Activated CD4-positive, alpha-beta T cell treated with anti-CD3 and anti-CD28 coated beads for 48 hours (primary cell): ENCODE data around the gene WDR43.

Source experiments
- DNase-seq: peaks from one replicate; pipeline ENCODE4 v3.0.0-alpha.2; 2020

WDR43 gene

GRCh38 chr2:28909655-28910353 lies 15.3 kb downstream of the WDR43 start:
- no peak for DNase-seq

DNA sequence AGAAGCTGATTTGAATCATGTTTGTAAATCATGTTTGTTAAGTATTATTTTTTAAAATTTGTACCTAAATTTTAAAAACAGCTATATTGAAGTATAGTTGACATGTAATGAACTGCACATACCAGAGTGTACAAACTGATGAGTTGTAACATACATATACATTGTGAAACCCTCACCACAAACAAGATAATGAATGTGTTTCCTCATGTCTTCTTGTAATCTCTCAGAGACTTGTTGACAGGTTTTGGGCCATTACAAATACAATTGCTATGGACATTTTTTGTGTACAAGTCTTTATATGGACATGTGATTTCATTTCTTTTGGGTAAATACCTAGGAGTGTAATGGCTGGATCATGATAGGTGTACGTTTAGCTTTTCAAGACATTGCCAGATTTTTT lies 21.5 kb downstream of the WDR43 start:
- DNase-seq = no peak

GRCh38 chr2:28926847-28927246 lies 32.4 kb downstream of the WDR43 start:
- no peak for DNase-seq

- DNase-seq = no peak
Observed at GRCh38 chr2:28927469-28927868, 33.0 kb downstream of the WDR43 start.

DNA sequence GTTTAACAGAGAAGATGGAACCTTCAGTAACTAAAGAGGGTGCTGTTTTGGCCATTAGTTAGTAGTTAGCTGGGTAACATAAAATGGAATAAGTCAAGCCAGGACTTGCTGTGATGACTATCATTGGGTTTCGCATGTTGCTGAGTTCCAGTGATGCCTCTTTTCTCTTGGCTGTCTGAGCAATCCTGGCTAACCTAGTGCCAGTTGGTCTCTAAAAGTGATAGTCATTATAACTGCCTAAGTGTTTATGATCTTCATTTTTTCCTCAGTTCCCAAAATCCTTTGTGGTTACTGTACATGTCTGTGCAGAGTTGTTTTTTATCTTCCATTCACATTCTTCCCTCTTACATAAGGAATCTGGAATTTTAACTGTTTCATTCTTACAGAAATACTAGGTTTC lies 33.4 kb downstream of the WDR43 start:
- DNase-seq = no peak

DNA sequence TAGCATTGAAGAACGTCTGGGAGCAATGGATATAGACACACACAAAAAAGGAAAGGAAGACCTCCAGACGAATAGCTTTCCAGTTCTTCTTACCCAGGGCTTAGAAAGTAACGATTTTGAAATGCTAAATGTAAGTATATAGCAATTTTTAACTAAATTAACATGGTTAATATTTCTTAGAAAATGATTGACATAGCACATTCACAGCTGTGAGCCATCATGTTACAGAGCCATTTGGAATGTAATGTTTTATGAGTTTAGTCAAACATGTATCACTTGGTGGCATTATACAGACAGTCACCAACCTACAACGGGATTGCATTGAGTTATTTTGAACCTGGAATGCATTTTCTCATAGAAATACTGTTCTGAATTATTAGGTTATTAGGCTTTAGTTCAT lies 35.1 kb downstream of the WDR43 start:
- DNase-seq = no peak

DNA sequence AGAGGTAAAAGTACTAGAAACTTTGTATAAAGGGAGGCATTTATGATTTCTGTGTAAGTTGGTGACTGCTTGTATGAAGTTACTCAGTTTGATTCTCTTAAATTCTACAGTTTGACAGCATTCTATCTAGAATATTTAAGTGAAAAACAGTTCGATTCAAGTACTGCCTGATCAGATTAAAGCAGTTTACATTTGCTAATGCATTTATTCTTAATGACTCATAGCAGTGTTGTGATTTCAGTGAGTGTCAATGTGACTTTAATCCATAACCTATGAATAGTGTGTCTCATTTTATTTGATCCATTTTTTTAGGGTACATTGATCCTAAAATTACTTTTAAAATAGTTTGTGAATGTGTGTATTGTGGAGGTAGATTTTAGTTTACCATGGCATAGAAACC lies 35.7 kb downstream of the WDR43 start:
- DNase-seq = no peak

GRCh38 chr2:28934769-28935168 lies 40.3 kb downstream of the WDR43 start:
- DNase-seq = no peak

GRCh38 chr2:28941008-28941407 lies 46.5 kb downstream of the WDR43 start:
- DNase-seq = no peak

DNA sequence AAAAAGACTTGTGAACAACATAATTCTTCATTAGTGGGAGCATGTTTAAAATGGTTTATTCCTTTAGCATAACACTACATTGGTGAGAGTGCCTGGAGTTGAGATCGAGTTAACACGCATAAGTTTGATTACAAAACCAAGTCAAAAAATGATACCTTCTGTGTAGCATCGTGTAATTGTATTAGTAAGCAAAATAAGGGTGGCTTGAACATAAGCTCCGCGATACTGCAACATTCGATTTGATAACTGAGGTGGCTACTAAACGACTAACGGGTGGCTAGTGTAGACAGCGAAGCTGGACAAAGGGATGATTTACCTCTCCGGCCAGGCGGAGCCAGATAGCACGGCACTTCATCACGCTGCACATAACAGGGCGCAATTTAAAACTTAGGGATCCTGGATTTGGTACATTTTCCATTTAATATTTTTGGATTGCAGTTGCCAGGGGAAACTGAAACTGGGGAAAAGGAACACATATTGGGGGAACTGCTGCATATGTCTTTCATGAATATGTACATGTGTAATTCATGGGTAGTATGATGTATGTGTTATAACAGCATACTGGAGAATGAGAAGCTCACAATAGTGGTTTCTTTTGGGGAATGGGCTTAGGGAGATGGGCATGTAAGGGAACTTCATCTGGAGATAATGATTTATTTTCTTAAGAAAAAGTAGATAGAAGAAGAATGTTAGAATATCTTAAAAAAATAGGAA lies 50.2 kb downstream of the WDR43 start:
- DNase-seq = no peak

DNA sequence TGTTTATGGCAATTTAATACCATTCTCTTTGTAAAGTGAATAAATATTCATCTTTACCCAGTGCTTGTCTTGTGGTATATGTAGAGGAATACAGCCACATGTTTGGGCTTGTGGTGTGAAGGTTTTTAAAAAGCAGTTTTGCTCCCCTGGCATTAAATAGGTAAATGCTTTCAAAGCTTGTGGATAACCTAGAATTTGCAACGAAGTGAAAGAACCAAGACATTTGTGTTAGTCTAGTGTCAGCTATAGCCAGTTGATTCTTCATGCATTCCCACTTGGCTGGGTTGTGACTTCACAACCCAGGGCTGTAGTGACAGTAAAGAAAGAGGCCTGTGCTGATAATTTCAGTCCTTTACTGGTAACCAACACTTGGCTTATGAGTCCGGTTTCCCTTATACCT lies 53.7 kb downstream of the WDR43 start:
- no peak for DNase-seq

DNA sequence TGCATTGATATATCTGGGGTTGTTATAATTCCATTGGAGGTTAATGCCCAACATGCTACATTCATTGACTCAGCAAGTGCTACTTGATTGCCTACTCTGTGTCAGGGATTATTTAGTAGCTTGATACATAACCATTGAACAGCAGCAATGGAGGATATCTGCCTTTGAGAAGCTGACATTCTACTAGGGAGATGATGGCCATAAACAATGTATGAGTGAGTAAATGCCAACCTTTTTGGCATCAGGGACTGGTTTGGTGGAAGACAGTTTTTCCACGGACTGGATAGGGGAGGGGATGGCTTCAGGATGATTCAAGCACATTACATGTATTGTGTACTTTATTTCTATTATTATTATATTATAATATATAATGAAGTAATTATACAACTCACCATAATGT lies 54.7 kb downstream of the WDR43 start:
- no peak for DNase-seq

GRCh38 chr2:28949617-28950305 lies 55.3 kb downstream of the WDR43 start:
- DNase-seq = no peak

DNA sequence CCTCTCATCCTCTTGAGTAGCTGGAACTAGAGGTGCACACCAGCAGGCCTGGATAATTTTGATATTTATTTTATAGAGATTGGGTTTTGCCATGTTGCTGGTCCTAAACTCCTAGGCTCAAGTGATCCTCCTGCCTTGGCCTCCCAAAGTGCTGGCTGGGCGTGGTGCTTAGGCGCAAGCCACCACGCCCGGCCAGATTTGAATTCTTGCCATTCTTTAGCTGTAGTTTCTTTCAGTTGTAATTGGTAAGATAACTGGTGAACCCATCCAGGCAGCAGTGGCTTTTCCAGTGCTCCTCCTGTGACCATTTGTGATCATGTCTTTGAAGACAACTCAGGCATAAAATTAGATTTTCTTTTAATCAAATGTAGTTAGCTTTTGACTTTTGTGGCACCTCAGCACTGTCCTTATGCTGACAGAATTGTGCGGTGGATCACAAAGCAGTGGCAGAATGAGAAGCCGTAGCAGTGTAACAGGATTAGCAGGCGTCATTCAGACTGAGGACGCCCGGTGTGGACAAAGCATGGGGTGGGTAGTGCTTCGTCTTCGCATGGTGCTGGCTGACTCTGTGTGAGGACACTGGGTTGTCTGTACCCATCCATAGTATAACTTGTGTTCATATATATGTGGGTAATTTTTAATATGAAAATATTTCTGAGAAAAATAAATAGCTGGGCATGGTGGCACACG lies 56.6 kb downstream of the WDR43 start:
- DNase-seq = no peak

GRCh38 chr2:28951910-28952835 lies 57.7 kb downstream of the WDR43 start:
- no peak for DNase-seq

GRCh38 chr2:28952836-28953211 lies 58.4 kb downstream of the WDR43 start:
- no peak for DNase-seq

DNA sequence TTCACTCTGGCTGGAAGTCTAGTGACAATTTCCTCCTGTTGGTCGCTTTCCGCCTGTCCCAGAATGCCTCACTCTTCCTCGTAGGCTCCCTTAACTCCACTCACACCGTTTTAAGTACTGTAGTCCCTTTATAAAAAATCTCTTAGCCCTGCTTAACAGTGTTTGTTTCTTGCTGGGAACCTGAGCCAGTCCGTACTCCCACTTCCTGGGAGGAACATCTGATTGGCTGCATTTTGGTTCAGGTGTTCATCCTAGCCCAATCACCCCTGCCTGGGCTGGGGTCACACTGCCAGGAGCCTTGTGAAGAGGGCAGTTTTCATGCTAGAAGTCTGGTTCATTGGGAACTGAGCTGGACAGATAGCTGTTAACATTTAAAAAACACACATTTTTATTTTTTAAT lies 61.0 kb downstream of the WDR43 start:
- DNase-seq = no peak

DNA sequence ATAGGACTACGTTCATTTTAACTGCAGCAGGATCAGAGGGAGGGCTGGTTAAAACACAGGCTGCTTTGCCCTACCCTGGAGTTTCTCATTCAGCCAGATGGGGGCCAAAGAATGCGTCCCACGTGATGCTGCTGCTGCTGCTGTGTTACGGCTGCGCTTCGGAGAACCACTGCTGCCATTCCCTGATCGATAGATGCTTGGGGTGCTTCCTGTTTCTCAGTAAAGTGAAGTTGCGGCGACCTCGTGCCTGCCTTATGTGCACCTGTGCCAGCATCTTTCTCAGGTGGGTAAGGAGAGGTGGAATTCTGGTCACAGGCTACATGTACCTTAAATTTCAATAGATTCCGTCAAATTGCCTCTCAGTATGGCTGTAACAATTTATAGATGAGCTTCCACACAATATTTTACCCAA lies 62.0 kb downstream of the WDR43 start:
- peak; percentile 57 for DNase-seq

GRCh38 chr2:28956890-28957289 lies 62.4 kb downstream of the WDR43 start:
- DNase-seq = no peak

DNA sequence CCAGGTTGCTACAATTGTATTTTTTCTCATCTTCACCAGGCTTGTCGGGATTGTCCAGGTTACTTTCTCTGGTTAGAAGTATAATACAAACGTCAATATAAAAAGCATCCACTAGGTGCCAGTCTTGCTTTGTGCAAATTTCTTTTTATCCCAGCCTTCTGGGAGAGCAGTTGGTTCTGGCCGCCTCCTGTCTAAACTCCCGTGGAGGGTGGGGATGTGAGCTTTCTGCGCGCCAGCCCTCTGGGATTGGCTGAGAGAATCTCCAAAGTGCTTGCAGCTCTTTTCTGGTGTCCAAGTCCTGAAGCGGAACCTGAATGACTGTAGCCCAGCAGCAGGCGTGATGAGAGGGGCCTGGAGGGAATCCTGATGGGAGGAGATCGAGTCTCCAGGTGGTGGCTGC lies 64.2 kb downstream of the WDR43 start:
- peak; percentile 36 for DNase-seq

GRCh38 chr2:28960401-28960800 lies 65.9 kb downstream of the WDR43 start:
- no peak for DNase-seq

- DNase-seq = no peak
Observed at GRCh38 chr2:28962505-28962904, 68.0 kb downstream of the WDR43 start.
